HG03342 (cell line): ENCODE data around the gene PARD3.

ENCODE experiments used
- ATAC-seq: cut with Tn5 transposase; IDR thresholded peaks from one replicate; pipeline ENCODE4 v1.9.1; 2021; ENCODE audit warnings: mild to moderate bottlenecking, moderate library complexity; ENCODE audit not compliant: unreplicated experiment

Gene PARD3

GRCh38 chr10:34178196-34178595, 636.9 kb downstream of the PARD3 start:
- ATAC-seq = no peak

- no peak for ATAC-seq
Observed at GRCh38 chr10:34177445-34177844, 637.7 kb downstream of the PARD3 start.

- ATAC-seq = no peak
Observed at GRCh38 chr10:34176351-34176750, 638.7 kb downstream of the PARD3 start.

- no peak for ATAC-seq
Observed at GRCh38 chr10:34175121-34175520, 640.0 kb downstream of the PARD3 start.

- ATAC-seq = no peak
Observed at GRCh38 chr10:34172936-34173533, 642.1 kb downstream of the PARD3 start.

- ATAC-seq = no peak
Observed at GRCh38 chr10:34171957-34172527, 643.1 kb downstream of the PARD3 start.

- ATAC-seq = no peak
Observed at GRCh38 chr10:34169677-34170076, 645.4 kb downstream of the PARD3 start.

- no peak for ATAC-seq
Observed at GRCh38 chr10:34169131-34169530, 646.0 kb downstream of the PARD3 start.

GRCh38 chr10:34168439-34168838, 646.7 kb downstream of the PARD3 start:
- no peak for ATAC-seq

- no peak for ATAC-seq
Observed at GRCh38 chr10:34166823-34167222, 648.3 kb downstream of the PARD3 start.

GRCh38 chr10:34166354-34166753, 648.7 kb downstream of the PARD3 start:
- no peak for ATAC-seq

GRCh38 chr10:34164029-34164428, 651.1 kb downstream of the PARD3 start:
- ATAC-seq = no peak

- ATAC-seq = no peak
Observed at GRCh38 chr10:34163075-34163905, 651.8 kb downstream of the PARD3 start.

- no peak for ATAC-seq
Observed at GRCh38 chr10:34161777-34162370, 653.2 kb downstream of the PARD3 start.

GRCh38 chr10:34160595-34160994, 654.5 kb downstream of the PARD3 start:
- ATAC-seq = no peak

- no peak for ATAC-seq
Observed at GRCh38 chr10:34157501-34157900, 657.6 kb downstream of the PARD3 start.

GRCh38 chr10:34156781-34157425, 658.2 kb downstream of the PARD3 start:
- no peak for ATAC-seq

GRCh38 chr10:34155812-34156211, 659.3 kb downstream of the PARD3 start:
- no peak for ATAC-seq

- no peak for ATAC-seq
Observed at GRCh38 chr10:34154383-34154900, 660.7 kb downstream of the PARD3 start.

GRCh38 chr10:34153663-34154382, 661.3 kb downstream of the PARD3 start:
- ATAC-seq = no peak
